GM10266 (cell line): ENCODE data around the gene MAN1A2.

Source experiments
- DNase-seq: peaks from one replicate; pipeline ENCODE4 v3.0.0; 2012; ENCODE audit errors: extremely low spot score
- CTCF ChIP-seq: IDR thresholded peaks from 2 replicates; pipeline ENCODE4 v1.5.1; 2012; ENCODE audit warnings: mild to moderate bottlenecking, low read depth; ENCODE audit not compliant: control insufficient read depth, insufficient read depth; ENCODE audit errors: missing control alignments

The MAN1A2 gene

DNA sequence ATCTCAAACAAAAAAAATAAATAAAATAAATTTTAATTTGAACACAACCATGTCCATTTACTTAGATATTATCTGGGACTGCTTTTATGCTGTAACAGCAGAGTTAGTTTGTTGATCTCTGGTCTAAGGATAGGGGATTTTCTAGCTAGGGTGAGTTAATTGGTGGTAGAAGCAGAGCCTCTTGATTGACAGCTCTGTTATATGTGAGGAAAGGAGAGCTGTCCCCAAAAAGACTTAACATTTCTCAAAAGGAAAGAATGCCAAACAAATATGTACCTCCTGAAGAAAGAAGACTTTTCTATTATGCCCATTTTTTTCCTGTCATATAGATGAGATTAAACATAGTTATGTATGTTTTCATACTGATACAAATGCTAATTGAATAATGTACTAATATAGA lies 37.8 kb downstream of the MAN1A2 start:
- no peak for DNase-seq
- TF ChIP-seq CTCF: no peak

DNA sequence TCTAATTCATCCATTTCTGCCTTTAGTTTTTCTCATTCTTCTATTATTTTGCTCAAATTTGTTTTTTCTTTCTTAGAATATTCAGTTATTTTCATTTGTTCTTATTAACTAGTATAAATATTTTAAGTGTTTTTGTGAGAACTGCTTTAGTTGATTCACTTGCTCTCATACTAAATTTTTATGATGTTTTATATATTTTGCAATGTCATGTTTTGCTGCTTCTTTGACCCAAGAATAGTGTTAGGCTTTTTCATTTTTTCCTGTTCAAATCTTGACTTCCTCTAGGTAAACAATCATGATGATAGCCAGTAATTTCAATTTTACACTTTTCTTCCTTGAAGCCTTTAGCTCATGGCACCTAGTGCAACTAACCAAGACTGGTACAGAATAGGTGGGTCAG lies 45.2 kb downstream of the MAN1A2 start:
- DNase-seq: no peak
- no peak for TF ChIP-seq CTCF

GRCh38 chr1:117413412-117413811 lies 46.2 kb downstream of the MAN1A2 start:
- no peak for DNase-seq
- TF ChIP-seq CTCF: no peak

DNA sequence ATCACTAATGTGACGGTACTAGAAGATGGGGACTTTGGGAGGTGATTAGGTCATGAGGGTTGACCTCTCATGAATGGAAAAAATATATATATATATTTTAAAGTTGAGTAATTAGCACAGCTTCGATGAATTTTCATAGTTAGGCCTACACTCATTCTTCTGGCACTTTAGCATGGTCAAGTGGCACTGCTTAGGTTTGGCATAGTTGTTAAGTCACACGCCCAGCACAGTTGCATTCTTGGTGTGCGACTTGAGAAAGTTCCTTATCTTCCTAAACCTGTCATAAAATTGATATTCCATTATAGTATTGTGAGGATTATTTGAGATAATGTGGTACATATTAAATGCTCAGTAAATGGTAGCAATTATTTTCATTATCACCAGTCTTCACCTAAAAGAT lies 47.7 kb downstream of the MAN1A2 start:
- DNase-seq: no peak
- TF ChIP-seq CTCF: no peak

DNA sequence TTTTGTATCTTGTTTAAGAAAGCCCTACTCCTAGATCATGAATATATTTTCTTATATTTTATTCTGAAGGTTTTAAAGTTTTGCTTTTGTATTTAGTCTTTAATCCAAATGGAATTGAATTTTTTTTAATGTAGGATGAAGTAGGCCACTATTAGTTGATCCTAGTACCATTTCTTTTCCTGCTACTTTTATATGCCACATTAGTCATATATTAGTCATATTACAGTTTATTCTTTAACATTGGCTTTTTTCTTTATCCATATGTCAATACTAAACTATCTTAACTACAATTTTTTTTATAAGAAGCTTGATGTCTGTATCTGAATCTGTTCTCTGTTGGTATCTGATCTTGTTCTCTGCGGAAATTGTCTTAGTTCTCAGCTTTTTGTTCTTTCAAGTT lies 48.8 kb downstream of the MAN1A2 start:
- no peak for TF ChIP-seq CTCF
- DNase-seq: no peak

GRCh38 chr1:117416546-117417125 lies 49.4 kb downstream of the MAN1A2 start:
- no peak for DNase-seq
- TF ChIP-seq CTCF: no peak

- no peak for TF ChIP-seq CTCF
These were observed 57.9 kb downstream of the MAN1A2 start for GRCh38 chr1:117425050-117425734.

More at GRCh38 chr1:117425050-117425734, 57.9 kb downstream of the MAN1A2 start:
- DNase-seq: no peak
